ENCODE data around the gene XXYLT1. TPM values are rescaled to one million over a fixed set of nuclear protein-coding genes. Genes with fewer than 3 reads are reported as not detected.

Gene XXYLT1
- total RNA-seq, 2 experiments from 2014 or later, result 3.1 to 3.7 TPM

DNA sequence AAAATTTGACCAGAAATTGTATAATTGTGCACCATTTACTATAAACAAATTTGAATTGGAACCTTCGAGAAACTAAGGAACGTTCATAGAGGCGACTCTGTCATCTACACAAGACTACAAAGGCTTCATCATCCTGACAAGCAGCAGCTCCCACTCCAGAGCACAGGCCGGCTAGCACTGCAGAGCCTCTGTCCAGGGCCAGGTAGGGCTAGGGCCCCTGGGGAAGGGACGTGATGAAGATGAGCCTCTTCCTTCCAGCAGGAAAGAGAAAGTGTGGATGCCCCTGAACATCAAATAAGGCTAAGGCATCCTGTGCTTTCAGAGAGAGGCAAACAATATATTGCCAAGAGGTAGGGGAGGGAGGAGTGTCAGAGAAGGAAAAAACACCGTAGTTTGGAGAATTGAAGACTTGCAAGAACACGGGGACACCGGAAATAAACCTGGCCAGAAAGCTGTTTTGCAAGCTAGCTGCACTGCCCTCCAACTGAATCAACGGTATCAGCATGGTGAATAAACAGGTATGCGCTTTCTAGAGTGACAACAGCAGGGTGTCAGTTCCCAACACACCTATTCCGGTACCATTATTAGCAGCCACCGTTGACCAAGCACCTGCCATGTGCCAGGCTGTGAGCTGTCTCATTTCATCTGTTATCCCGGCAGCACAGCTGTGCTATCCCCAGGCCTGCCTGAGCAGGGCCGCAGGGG is 12.4 kb downstream of the XXYLT1 start:
- Histone ChIP-seq H3K4me3 (ENCODE audit: low read length) (no peak overlapping the region), H3K27ac (ENCODE audit: low read depth in 1 of 2, low read length in 2 of 2) (peak overlapping the region; percentile 85 to 93), H3K4me1 (ENCODE audit: insufficient read depth, low read length) (peaks cover 35% of the 10 kb centered on the region), H3K27me3 (ENCODE audit: control insufficient read depth in 1 of 2, insufficient read depth in 2 of 2, low read length in 2 of 2) (no peaks in the 10 kb centered on the region), H3K9me3 (ENCODE audit: control insufficient read depth in 1 of 2, insufficient read depth in 1 of 2, low read length in 2 of 2) (no peaks in the 10 kb centered on the region), H3K36me3 (ENCODE audit: insufficient read depth, low read length) (no peaks in the 10 kb centered on the region)
- ChIA-PET POLR2A (interaction anchor here (1.0 to 1.5 kb wide), 5 partner anchors 76 to 586 kb away, joined by 3 to 6 read pairs (median 5); partner anchors contain the start of gene LSG1), CTCF (interaction anchor here (1.5 to 8.4 kb wide), 4 partner anchors 12 to 587 kb away, joined by 5 to 62 read pairs (median 12); partner anchors contain the start of genes LSG1 and XXYLT1)
- DNase-seq (peak in 4 of 14 experiments; percentile 24 to 52 (median 41)), ATAC-seq (ENCODE audit: poor library complexity) (no peak)
- no peaks in the 10 kb centered on the region for H3K9me3 Mint-ChIP-seq
- H3K4me1 Mint-ChIP-seq (ENCODE audit: low read depth), result peaks cover 22% of the 10 kb centered on the region
- no peaks in the 10 kb centered on the region for H3K27me3 Mint-ChIP-seq
- intact Hi-C loops (cut with DNase I, micrococcal nuclease), result loop anchor here (2.0 to 10.0 kb wide), 3 partner anchors 114 to 256 kb away; no protein-coding TSS in a partner anchor
- H3K36me3 Mint-ChIP-seq (ENCODE audit: low read depth), result no peaks in the 10 kb centered on the region
- TF ChIP-seq, protein P1, sequence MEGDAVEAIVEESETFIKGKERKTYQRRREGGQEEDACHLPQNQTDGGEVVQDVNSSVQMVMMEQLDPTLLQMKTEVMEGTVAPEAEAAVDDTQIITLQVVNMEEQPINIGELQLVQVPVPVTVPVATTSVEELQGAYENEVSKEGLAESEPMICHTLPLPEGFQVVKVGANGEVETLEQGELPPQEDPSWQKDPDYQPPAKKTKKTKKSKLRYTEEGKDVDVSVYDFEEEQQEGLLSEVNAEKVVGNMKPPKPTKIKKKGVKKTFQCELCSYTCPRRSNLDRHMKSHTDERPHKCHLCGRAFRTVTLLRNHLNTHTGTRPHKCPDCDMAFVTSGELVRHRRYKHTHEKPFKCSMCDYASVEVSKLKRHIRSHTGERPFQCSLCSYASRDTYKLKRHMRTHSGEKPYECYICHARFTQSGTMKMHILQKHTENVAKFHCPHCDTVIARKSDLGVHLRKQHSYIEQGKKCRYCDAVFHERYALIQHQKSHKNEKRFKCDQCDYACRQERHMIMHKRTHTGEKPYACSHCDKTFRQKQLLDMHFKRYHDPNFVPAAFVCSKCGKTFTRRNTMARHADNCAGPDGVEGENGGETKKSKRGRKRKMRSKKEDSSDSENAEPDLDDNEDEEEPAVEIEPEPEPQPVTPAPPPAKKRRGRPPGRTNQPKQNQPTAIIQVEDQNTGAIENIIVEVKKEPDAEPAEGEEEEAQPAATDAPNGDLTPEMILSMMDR (IDR thresholded peaks at IDR 0.05), result no peak
- H3K27ac Mint-ChIP-seq, result peak overlapping the region; percentile 93
- peak overlapping the region; percentile 81 for H3K4me3 Mint-ChIP-seq

DNA sequence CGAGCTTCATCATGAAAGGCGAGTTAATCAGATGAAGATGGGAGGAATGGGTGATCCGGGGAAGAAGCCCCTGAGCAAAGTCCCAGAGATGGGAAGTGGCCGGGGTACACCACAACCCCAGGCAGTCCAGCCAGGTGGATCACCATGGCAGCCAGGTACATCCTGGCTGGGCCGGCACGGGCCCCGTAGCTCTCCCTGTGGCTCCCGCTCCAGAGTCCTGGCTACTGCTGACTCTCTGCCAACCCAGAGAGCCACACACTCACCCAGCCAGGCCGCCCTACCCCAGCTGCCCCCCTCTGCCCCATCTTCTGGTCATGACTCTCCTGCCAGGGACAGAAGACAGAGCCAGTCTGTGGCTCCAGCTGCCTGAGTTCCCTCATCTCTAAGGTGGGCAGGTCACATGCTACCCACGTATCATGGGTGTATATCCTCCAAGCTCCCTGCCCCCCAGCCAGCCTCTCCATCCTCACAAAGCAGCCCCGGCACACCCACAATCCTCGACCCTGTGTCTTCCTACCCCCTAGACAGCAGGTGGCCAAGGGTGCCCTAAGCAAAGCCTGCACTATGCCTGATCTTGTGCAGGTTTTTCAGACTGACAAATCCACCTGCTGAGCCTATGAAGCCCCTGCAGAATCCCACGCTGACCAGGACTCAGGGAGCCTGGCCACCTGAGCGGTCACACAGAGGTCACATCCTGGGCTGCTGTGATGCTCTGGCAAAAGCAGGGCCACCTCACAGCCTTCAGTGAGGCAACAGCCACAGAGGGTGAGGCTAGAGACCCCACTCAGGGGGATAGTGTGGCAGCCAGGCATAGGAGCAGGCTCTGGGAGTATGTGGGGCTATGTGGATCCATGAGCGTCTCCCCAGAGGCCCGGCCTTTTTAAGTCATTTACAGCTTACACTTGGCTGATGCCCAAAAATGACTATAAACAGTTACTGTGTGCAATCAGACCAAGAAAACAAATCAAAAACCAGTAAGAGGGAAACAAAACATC is 13.2 kb downstream of the XXYLT1 start:
- H3K27me3 Mint-ChIP-seq, result no peaks in the 10 kb centered on the region
- Histone ChIP-seq H3K27ac (ENCODE audit: low read depth in 1 of 2, low read length in 2 of 2) (no peak overlapping the region), H3K36me3 (ENCODE audit: insufficient read depth, low read length) (no peaks in the 10 kb centered on the region), H3K27me3 (ENCODE audit: control insufficient read depth in 1 of 2, insufficient read depth in 2 of 2, low read length in 2 of 2) (no peaks in the 10 kb centered on the region), H3K9me3 (ENCODE audit: control insufficient read depth in 1 of 2, insufficient read depth in 1 of 2, low read length in 2 of 2) (no peaks in the 10 kb centered on the region), H3K4me3 (ENCODE audit: low read length) (no peak overlapping the region), H3K4me1 (ENCODE audit: insufficient read depth, low read length) (peaks cover 35% of the 10 kb centered on the region)
- intact Hi-C loops (cut with DNase I, micrococcal nuclease), result loop anchor here (2.0 to 10.0 kb wide), 3 partner anchors 113 to 255 kb away; no protein-coding TSS in a partner anchor
- ChIA-PET POLR2A (interaction anchor here (0.7 to 1.5 kb wide), 6 partner anchors 13 to 586 kb away, joined by 3 to 6 read pairs (median 4); partner anchors contain the start of genes LSG1 and XXYLT1), CTCF (interaction anchor here (0.9 to 8.4 kb wide), 4 partner anchors 13 to 587 kb away, joined by 4 to 62 read pairs (median 12); partner anchors contain the start of genes LSG1 and XXYLT1)
- TF ChIP-seq, protein P1 (IDR thresholded peaks at IDR 0.05), result no peak
- no peaks in the 10 kb centered on the region for H3K36me3 Mint-ChIP-seq (ENCODE audit: low read depth)
- ATAC-seq (ENCODE audit: poor library complexity) (no peak), DNase-seq (peak in 1 of 14 experiments; percentile 17)
- peak overlapping the region; percentile 93 for H3K27ac Mint-ChIP-seq
- peak overlapping the region; percentile 81 for H3K4me3 Mint-ChIP-seq
- H3K9me3 Mint-ChIP-seq, result no peaks in the 10 kb centered on the region
- peaks cover 22% of the 10 kb centered on the region for H3K4me1 Mint-ChIP-seq (ENCODE audit: low read depth)
